Measurements from ENCODE around the gene ZGPAT. TPM values are rescaled to one million over a fixed set of nuclear protein-coding genes. Genes with fewer than 3 reads are reported as not detected.

The ZGPAT gene
- total and polyA plus RNA-seq, 9 of the 15 experiments (the other 6 are each of a cell fraction or from before 2014, with no cell fraction given), result 0.14 to 26.6 (median 7.4) TPM

DNA sequence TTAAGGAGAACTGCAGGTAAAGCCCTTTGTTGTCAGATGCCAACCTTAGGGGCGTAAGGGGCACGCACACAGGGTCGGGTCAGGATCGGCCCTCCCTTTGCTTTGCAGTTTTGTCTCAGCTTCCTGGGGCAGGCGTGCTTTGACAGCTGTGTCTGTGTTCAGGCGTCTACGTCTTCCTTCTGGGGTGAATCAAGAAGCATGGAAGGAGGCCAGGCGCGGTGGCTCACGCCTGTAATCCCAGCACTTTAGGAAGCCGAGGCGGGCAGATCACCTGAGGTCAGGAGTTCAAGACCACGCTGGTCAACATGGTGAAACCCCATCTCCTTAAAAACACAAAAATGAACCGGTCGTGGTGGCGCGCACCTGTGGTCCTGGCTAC lies 1.3 kb downstream of the ZGPAT start (continued):
- TF ChIP-seq SIRT6 (IDR thresholded peaks at IDR 0.05; ENCODE audit: low read depth, low read length), result no peak
- no peak for TF ChIP-seq ZNF77 (CRISPR knock-in tag; IDR thresholded peaks at IDR 0.05)
- TF ChIP-seq, protein P1, sequence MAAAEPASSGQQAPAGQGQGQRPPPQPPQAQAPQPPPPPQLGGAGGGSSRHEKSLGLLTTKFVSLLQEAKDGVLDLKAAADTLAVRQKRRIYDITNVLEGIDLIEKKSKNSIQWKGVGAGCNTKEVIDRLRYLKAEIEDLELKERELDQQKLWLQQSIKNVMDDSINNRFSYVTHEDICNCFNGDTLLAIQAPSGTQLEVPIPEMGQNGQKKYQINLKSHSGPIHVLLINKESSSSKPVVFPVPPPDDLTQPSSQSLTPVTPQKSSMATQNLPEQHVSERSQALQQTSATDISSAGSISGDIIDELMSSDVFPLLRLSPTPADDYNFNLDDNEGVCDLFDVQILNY (CRISPR knock-in tag; IDR thresholded peaks at IDR 0.05), result no peak
- no peak for TF ChIP-seq PTBP1 (IDR thresholded peaks at IDR 0.05; ENCODE audit: low read depth, low read length)
- TF ChIP-seq, protein P2, sequence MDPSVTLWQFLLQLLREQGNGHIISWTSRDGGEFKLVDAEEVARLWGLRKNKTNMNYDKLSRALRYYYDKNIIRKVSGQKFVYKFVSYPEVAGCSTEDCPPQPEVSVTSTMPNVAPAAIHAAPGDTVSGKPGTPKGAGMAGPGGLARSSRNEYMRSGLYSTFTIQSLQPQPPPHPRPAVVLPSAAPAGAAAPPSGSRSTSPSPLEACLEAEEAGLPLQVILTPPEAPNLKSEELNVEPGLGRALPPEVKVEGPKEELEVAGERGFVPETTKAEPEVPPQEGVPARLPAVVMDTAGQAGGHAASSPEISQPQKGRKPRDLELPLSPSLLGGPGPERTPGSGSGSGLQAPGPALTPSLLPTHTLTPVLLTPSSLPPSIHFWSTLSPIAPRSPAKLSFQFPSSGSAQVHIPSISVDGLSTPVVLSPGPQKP (CRISPR knock-in tag; IDR thresholded peaks at IDR 0.05), result no peak
- no peak for TF ChIP-seq TRIM28 (IDR thresholded peaks at IDR 0.05)
- TF ChIP-seq HDAC2 (IDR thresholded peaks at IDR 0.05), result no peak
- no peak for TF ChIP-seq MAZ (CRISPR knock-in tag; conservative IDR thresholded peaks at IDR 0.05 in 1 of 2, IDR thresholded peaks at IDR 0.05 in 1 of 2)
- no peak for TF ChIP-seq ZFP1 (CRISPR knock-in tag; IDR thresholded peaks at IDR 0.05)

DNA sequence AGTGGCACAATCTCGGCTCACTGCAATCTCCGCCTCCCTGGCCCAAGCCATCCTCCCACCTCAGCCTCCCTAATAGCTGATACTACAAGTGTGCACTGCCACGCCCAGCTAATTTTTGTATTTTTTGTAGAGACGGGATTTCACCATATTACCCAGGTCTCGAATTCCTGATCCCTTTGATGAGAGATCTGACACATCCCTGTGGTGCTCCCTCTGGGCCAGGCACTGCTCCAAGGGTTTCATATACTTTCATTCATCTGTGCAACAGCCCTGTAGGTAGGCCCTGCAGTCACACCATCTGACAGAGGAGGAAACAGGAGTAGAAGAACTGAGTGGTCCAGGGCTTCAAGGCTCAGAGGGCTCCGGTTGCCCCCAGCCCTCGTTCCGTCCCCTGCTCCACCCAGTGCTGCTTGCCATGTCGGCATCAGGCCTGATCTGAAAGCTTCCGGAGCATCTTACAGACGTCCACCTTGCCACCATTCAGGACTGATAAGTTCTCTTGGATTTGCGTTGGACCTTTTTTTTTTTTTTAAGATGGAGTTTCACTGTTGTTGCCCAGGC lies 3.3 kb downstream of the ZGPAT start:
- POLR2A ChIA-PET, result interaction anchor here (1.3 kb wide), 1 partner anchor 30 kb away, joined by 3 read pairs; no protein-coding TSS in a partner anchor
- Histone ChIP-seq H4K20me1 (replicated peaks; ENCODE audit: control insufficient read depth, insufficient read depth, low read length) (peaks cover 17% of the 10 kb centered on the region), H3K4me2 (ENCODE audit: insufficient read depth, low read length) (no peak overlapping the region), H3K4me1 (replicated peaks in 1 of 2; ENCODE audit: control insufficient read depth in 2 of 2, insufficient read depth in 2 of 2, low read length in 2 of 2) (peaks cover 13 to 41% of the 10 kb centered on the region in 2 experiments), H2AFZ (ENCODE audit: low read depth, low read length) (no peak overlapping the region), H3K9me3 (replicated peaks; ENCODE audit: control insufficient read depth, insufficient read depth, low read depth, low read length) (peaks cover 11% of the 10 kb centered on the region; the same call in 1 of the 2 replicates), H3K79me2 (ENCODE audit: control insufficient read depth, insufficient read depth, low read length) (peaks cover 66% of the 10 kb centered on the region), H3K9me1 (ENCODE audit: control insufficient read depth, insufficient read depth, low read length) (no peaks in the 10 kb centered on the region), H3K4me3 (no peak overlapping the region), H3K36me3 (ENCODE audit: control insufficient read depth, insufficient read depth, low read length) (peaks cover 67% of the 10 kb centered on the region), H3K27ac (ENCODE audit: extremely low read depth, low read depth, low read length) (no peak overlapping the region), H3K9ac (ENCODE audit: insufficient read depth in 1 of 2, low read depth in 2 of 2, low read length in 2 of 2) (peak overlapping the region in 1 of 2 experiments; percentile 58; a peak in 2 of 4 replicates), H3K27me3 (ENCODE audit: control insufficient read depth in 2 of 2, insufficient read depth in 2 of 2, low read length in 2 of 2) (no peaks in the 10 kb centered on the region)
- no peak for FAIRE-seq
- in situ Hi-C loops (cut with MboI) (loop anchor here (5.0 kb wide), 1 partner anchor 61 kb away; no protein-coding TSS in a partner anchor), intact Hi-C loops (cut with micrococcal nuclease) (no loop called here)
- no TSS peak for BruUV-seq (replicated peaks)
- CTCF ChIA-PET (ENCODE audit: low intra/inter-chr PET ratio), result no interaction called here
- 80% methylated on average over 7 of the region's 12 CpGs for WGBS (ENCODE audit: insufficient coverage, low coverage, missing lambda C conversion rate)
- TF ChIP-seq CSDE1 (IDR thresholded peaks at IDR 0.05), result no peak
- no peak for TF ChIP-seq SNIP1 (IDR thresholded peaks at IDR 0.05; ENCODE audit: low read depth)
- TF ChIP-seq, protein P3, sequence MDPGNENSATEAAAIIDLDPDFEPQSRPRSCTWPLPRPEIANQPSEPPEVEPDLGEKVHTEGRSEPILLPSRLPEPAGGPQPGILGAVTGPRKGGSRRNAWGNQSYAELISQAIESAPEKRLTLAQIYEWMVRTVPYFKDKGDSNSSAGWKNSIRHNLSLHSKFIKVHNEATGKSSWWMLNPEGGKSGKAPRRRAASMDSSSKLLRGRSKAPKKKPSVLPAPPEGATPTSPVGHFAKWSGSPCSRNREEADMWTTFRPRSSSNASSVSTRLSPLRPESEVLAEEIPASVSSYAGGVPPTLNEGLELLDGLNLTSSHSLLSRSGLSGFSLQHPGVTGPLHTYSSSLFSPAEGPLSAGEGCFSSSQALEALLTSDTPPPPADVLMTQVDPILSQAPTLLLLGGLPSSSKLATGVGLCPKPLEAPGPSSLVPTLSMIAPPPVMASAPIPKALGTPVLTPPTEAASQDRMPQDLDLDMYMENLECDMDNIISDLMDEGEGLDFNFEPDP (CRISPR knock-in tag; IDR thresholded peaks at IDR 0.05), result no peak
- TF ChIP-seq SMARCB1 (IDR thresholded peaks at IDR 0.05; ENCODE audit: insufficient read length, low read depth), result no peak
- no peak for TF ChIP-seq SMARCE1 (IDR thresholded peaks at IDR 0.05)
- TF ChIP-seq FOXA1 (IDR thresholded peaks at IDR 0.05; ENCODE audit: borderline replicate concordance), result no peak
- TF ChIP-seq CC2D1A (IDR thresholded peaks at IDR 0.05), result no peak
- no peak for ATAC-seq
- DNase-seq (ENCODE audit: extremely low read depth in 1 of 4, low spot score in 3 of 4), result peak in 2 of 4 experiments; percentile 2 to 3
